ENCODE data around the gene KIAA1217.

The KIAA1217 gene

DNA sequence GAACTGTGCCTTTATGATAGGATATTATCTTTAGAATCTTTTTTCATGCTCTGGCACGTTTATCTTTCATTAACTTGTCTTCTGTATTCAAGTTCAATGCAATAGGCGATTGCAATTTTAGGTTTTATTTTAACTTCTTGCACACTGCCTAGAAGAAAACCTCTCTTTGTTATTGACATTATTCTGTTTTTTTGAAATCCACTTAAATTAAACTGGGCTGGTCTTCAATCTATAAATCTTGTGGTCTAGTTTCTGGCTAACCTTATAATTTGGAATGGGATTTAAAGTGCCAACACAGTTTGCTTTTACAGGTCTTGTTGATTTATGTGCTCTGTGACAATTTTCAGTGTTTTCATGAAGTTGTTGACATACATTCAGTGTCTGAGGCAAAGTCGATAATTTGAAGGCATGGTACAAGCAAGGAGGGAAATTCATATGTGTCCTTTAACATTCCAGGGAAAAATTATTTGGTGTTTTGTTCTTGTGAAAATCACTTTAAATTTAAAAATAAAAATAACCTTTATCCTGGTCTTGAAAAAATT, 240.9 kb downstream of the KIAA1217 start:
- Histone ChIP-seq H3K27me3 (ENCODE audit: low read length) (no peaks in the 10 kb centered on the region), H3K9me2 (replicated peaks; ENCODE audit: insufficient read depth, low read length) (no peaks in the 10 kb centered on the region), H4K20me1 (ENCODE audit: low read depth, low read length) (no peaks in the 10 kb centered on the region), H3K9ac (ENCODE audit: low read length) (no peak overlapping the region), H3K4me3 (ENCODE audit: insufficient read depth, low read length, poor library complexity, severe bottlenecking) (no peak overlapping the region), H2AFZ (ENCODE audit: low read depth, low read length, severe bottlenecking) (no peak overlapping the region), H3K27ac (ENCODE audit: low read depth, low read length) (no peak overlapping the region), H3K9me3 (ENCODE audit: insufficient read depth, low read length) (no peaks in the 10 kb centered on the region), H3K4me2 (ENCODE audit: low read depth, low read length, poor library complexity, severe bottlenecking) (no peak overlapping the region), H3K79me2 (ENCODE audit: insufficient read depth, low read length) (no peaks in the 10 kb centered on the region), H3F3A (ENCODE audit: insufficient read depth) (no peaks in the 10 kb centered on the region), H3K36me3 (ENCODE audit: low read length) (no peaks in the 10 kb centered on the region)
- TF ChIP-seq, protein P1, sequence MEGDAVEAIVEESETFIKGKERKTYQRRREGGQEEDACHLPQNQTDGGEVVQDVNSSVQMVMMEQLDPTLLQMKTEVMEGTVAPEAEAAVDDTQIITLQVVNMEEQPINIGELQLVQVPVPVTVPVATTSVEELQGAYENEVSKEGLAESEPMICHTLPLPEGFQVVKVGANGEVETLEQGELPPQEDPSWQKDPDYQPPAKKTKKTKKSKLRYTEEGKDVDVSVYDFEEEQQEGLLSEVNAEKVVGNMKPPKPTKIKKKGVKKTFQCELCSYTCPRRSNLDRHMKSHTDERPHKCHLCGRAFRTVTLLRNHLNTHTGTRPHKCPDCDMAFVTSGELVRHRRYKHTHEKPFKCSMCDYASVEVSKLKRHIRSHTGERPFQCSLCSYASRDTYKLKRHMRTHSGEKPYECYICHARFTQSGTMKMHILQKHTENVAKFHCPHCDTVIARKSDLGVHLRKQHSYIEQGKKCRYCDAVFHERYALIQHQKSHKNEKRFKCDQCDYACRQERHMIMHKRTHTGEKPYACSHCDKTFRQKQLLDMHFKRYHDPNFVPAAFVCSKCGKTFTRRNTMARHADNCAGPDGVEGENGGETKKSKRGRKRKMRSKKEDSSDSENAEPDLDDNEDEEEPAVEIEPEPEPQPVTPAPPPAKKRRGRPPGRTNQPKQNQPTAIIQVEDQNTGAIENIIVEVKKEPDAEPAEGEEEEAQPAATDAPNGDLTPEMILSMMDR (IDR thresholded peaks at IDR 0.05; ENCODE audit: insufficient read depth, low read length, poor library complexity, severe bottlenecking) = no peak
- TF ChIP-seq EZH2phosphoT487 (conservative IDR thresholded peaks at IDR 0.05; ENCODE audit: low read length) = no peak

DNA sequence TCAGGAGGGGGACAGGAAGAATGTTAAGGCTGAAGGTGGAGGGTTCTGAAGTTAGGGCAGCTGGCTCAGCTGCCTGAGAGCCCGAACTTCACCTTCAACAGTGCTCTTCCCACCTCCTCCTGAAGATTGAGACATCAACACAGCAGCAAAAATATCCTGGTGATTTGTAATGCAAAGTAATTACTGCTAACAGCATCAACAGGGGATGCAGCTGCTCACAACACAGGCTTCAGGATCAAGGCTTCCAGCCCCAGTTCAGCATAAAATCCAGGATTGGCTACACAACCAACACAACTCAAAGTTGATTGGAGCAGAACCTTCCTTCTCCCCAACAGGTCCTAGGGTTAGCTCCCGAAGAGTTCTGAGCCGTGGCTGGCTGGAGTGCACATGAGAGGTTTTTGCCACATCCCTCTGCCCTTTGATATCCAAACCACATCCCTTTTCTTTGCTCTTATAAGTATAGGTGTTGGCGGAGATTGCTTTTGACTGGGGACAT, 242.4 kb downstream of the KIAA1217 start:
- Histone ChIP-seq H3K9me3 (ENCODE audit: insufficient read depth, low read length) (no peaks in the 10 kb centered on the region), H3K79me2 (ENCODE audit: insufficient read depth, low read length) (no peaks in the 10 kb centered on the region), H3F3A (ENCODE audit: insufficient read depth) (no peaks in the 10 kb centered on the region), H3K4me2 (ENCODE audit: low read depth, low read length, poor library complexity, severe bottlenecking) (no peak overlapping the region), H3K9me2 (replicated peaks; ENCODE audit: insufficient read depth, low read length) (no peaks in the 10 kb centered on the region), H3K9ac (ENCODE audit: low read length) (no peak overlapping the region), H3K4me3 (ENCODE audit: insufficient read depth, low read length, poor library complexity, severe bottlenecking) (no peak overlapping the region), H3K36me3 (ENCODE audit: low read length) (no peaks in the 10 kb centered on the region), H3K27me3 (ENCODE audit: low read length) (no peaks in the 10 kb centered on the region), H2AFZ (ENCODE audit: low read depth, low read length, severe bottlenecking) (no peak overlapping the region), H4K20me1 (ENCODE audit: low read depth, low read length) (no peaks in the 10 kb centered on the region), H3K27ac (ENCODE audit: low read depth, low read length) (no peak overlapping the region)
- TF ChIP-seq, protein P1 (IDR thresholded peaks at IDR 0.05; ENCODE audit: insufficient read depth, low read length, poor library complexity, severe bottlenecking) = no peak
- TF ChIP-seq EZH2phosphoT487 (conservative IDR thresholded peaks at IDR 0.05; ENCODE audit: low read length) = no peak

DNA sequence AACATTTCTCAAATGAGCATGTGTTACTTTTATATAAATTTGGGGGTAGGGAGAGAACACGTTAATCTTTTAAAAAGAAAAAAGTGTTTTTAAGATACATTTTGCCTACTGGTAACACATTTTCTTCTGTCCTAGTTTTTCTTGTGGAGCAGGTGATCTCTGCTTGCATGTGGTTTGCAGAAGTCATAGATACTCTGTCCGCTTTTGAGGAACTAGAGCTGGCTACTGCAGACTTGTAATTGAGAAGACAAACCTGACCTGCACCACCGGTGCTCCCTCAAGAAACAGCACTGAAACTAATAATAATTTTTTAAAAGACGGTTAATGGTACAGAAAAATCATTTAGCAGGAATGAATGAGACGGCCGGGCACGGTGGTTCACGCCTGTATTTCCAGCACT, 243.1 kb downstream of the KIAA1217 start:
- no peak overlapping the region for H3K27ac ChIP-seq (ENCODE audit: low read depth, low read length)
- no peak overlapping the region for H2AFZ ChIP-seq (ENCODE audit: low read depth, low read length, severe bottlenecking)
- H3K36me3 ChIP-seq (ENCODE audit: low read length) = no peaks in the 10 kb centered on the region
- H3K27me3 ChIP-seq (ENCODE audit: low read length) = no peaks in the 10 kb centered on the region
- H3K79me2 ChIP-seq (ENCODE audit: insufficient read depth, low read length) = no peaks in the 10 kb centered on the region
- H4K20me1 ChIP-seq (ENCODE audit: low read depth, low read length) = no peaks in the 10 kb centered on the region
- H3F3A ChIP-seq (ENCODE audit: insufficient read depth) = no peaks in the 10 kb centered on the region
- H3K9me3 ChIP-seq (ENCODE audit: insufficient read depth, low read length) = no peaks in the 10 kb centered on the region
- TF ChIP-seq, protein P1 (IDR thresholded peaks at IDR 0.05; ENCODE audit: insufficient read depth, low read length, poor library complexity, severe bottlenecking) = no peak
- H3K4me2 ChIP-seq (ENCODE audit: low read depth, low read length, poor library complexity, severe bottlenecking) = no peak overlapping the region
- H3K9ac ChIP-seq (ENCODE audit: low read length) = no peak overlapping the region
- no peaks in the 10 kb centered on the region for H3K9me2 ChIP-seq (replicated peaks; ENCODE audit: insufficient read depth, low read length)
- no peak overlapping the region for H3K4me3 ChIP-seq (ENCODE audit: insufficient read depth, low read length, poor library complexity, severe bottlenecking)
